NCI-H1092 treated with DMSO at 0.1 percent for 48 hours (cell line): Measurements from ENCODE around the gene SP1.

Source experiments
- DNase-seq: peaks from one replicate; lab custom pipeline; 2025; lab: John Stamatoyannopoulos, UW

The SP1 gene

DNA sequence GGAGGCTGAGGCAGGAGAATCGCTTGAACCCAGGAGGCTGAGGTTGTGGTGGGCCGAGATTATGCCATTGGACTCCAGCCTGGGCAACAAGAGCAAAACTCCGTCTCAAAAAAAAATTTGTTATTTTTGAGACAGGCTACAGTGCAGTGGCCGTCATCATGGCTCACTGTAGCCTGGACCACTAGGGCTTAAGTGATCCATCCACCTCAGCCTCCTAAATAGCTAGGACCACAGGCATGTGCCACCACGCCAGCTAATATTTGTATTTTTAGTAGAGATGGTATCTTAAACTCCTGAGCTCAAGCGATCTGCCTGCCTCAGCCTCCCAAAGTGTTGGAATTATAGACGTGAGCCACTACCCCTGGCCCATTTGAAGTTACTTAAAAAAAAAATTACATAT is 71.0 kb downstream of the SP1 start:
- DNase-seq = no peak

DNA sequence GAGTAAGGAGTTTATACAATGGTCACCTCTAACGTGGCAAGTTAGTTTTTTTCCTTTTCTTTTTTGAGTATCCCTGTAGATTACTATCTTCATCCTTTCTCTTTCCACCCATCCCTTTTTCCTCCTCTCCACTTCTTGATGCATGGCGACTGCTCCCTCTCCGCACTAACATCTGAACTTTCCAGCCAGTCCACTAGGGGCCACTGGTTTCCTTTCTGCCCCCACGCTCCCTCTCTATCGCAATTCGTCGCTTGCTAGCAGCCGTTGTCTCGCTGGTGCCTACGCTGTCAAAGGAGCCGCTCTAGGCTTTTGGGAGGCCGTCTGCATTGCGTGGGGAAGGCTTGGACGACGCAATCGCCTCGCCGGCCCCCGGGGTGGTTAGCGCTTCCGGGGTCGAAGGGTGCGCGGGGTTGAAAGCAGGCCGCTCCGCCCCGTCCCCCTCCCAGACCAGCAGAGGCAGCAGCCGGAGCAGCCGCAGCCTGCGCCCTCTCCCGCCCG is 71.7 kb downstream of the SP1 start, which contains the start of gene PCBP2:
TSS of gene PCBP2 (plus strand) at position 442 of the 498 bp plus-strand sequence. CDS start 2,699 bp downstream, outside the sequence.
- DNase-seq = peak; percentile 96

DNA sequence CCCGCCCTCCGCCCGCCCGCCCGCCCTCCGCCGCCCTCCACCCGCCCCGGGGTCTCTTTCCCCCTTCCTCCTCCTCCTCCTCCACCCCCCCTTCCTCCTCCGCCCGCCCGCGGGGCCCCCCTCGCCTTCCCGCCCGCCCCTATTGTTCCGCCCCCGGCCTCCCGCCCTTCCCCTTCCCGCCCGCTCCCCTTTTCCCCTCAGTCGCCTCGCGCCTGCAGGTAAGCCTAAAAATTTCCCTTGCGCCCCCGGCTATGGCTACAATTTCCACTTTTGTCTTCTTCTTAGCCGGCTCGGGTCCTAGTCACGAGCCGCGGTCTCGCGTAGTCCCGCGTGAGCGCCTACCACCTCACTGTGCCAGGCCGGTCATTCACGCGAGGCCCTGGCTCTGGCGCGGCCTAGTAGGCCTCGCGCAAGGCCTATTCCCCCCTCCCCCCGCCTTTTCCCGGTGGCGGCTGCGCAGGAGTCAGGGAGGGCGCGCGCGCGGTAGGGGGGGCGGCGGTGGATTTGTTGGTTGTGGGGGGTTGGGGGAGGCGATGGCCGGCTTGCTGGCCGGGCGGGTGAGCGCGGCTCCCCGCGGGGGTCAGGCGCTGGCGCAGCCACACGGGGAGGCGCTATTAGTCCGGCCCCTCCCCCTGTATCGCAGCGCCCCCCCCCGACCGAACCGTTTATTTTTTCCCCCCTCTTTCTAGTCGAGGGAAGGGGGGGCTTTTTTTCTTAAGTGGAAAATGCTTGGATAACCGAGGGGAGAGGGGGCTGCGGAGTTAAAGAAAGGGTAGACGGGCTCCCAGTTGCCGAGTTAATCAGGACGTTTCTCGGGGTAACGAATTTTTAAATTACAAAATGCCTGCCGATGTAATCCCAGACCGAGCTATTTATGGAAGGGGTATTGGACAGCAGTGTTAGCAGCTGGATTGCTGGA is 72.4 kb downstream of the SP1 start:
- peak; percentile 66 for DNase-seq

DNA sequence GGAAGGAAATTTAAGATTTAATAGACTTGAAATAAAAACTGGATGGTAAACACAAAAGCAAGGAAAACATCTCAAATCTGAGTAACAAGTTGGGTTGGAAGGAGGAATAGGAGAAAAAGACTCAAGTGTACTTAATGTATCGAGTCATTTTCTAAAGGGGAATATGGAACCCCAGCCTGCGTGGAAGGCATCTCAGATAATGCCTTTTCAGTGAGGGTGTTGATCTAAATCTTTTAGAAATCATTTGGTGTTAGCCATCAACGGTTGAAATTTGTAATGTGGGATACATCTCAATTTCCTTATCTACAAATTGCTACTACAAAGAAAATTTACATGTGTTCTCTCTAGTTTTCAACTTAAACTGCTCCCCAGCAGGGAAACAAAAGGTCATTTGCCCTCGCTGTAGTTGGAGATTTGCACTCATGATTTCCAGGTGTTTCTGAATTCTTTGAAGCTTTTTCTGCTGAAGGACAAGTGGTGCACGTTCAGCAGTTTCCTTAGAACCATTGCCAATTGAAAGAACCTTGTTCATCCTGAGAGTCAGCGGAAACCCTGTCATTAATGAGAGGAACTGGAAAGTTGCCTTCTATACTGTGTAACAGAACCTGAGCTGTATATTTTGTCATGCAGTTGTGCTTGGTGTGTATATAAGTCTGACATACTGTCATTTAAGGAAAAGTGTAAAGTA is 74.1 kb downstream of the SP1 start:
- DNase-seq = no peak

DNA sequence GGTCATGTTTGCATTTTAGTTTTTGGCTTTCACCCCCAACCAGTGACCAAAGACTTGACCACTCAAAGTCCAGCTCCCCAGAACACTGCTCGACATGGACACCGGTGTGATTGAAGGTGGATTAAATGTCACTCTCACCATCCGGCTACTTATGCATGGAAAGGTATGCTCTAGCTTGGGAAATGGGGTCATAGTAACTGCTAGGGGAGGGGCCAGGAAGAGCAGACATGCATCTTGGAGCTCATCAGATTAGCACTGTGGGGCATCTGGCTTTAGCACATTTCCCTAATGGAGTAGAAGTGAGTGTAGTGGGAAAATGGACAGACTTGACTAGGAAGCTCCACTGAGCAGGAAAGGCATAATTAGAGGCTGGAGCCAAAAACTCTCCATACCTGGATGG is 74.7 kb downstream of the SP1 start:
- DNase-seq = no peak

DNA sequence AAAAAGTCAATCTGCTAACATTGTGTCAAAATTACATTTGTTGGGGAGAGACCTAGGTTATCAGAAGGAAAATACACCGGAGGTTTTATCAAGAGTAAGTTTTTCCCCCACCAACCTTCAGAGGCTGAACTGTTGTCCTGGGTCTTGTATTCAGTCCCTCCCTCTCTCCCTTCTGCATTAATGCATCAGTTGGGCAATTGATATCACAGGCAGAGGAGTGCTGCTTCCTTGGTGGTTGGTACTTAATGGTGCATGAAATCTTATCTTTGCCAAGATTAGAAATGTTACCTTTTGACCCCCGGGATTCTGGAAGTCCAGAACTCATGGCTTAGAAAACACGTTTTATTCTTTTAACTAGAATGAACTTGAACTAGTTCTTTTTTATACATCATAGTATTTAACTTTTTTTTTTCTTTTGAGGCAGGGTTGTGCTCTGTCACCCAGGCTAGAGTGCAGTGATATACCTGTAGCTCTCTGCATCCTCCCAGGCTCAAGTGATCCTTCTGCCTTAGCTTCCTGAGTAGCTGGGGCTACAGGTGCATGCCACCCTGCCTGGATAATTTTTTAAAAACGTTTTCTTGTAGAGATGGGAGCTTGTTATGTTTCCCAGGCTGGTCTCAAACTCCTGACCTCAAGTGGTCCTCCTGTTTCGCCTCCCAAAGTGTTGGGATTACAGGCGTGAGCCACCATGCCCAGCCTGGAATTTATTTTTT is 76.8 kb downstream of the SP1 start:
- no peak for DNase-seq

DNA sequence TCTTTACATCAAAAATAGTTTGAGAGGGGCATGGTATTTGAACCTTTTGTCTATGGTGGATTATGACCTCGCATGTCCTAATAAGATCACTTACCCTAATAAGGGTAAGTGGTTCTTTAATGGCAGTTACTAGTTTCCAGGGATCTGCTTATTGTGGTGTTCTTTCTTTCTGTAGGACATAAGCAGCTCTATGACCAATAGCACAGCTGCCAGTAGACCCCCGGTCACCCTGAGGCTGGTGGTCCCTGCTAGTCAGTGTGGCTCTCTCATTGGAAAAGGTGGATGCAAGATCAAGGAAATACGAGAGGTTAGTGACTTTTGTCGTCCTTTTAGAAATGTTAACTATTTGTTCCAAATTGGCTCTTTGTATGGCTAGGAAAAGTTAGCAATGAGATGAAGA is 79.1 kb downstream of the SP1 start:
- DNase-seq = no peak

DNA sequence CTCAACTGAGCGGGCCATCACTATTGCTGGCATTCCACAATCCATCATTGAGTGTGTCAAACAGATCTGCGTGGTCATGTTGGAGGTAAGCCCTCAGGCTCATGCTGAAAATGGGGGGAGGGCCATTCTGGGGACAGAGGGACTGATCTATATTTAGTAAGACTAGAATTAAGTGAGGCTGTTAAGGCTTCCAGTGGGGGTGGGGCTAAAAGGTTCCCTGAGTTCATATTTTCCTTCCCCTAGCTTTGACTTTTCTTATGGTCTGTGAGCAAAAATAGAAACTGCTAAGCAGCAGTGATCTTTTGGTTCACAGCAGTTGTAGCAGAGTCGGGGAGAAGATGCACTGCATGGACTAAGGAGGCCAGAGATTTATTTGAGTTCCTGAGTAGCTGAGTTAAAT is 81.1 kb downstream of the SP1 start:
- DNase-seq = no peak

DNA sequence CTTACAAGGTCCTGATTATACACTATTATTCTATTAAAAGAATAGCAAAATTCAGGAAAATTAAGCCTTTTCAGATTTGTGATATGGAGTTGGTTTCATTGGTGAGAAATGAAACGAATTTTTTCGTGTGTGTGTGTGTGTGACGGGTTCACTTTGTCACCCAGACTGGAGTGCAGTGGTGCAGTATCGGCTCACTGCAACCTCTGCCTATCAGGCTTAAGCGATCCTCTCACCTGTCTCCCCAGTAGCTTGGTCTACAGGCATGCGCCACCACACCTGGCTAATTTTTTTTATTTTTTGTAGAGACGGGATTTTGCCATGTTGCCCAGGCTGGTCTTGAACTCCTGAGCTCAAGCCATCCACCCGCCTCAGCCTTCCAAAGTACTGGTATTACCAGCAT is 81.6 kb downstream of the SP1 start:
- no peak for DNase-seq

DNA sequence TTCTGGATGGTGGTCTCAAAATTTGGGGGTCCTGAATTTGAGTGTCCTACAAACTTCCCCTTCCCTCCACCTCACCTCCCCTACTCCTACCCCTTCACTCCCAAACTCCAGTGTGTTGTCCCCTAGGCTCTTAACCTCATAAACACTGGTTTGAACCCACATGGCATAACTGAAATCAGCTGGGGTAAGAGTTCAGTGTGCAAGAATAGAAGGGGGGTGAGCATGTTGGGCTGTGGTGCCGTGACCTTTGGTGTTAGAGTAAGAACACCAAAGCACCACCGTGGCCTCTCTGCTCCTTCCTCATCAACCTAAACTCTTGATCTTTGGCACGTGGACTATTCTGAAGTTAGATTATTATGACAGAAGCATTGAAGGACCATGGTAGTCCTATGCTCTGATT is 83.0 kb downstream of the SP1 start:
- no peak for DNase-seq

DNA sequence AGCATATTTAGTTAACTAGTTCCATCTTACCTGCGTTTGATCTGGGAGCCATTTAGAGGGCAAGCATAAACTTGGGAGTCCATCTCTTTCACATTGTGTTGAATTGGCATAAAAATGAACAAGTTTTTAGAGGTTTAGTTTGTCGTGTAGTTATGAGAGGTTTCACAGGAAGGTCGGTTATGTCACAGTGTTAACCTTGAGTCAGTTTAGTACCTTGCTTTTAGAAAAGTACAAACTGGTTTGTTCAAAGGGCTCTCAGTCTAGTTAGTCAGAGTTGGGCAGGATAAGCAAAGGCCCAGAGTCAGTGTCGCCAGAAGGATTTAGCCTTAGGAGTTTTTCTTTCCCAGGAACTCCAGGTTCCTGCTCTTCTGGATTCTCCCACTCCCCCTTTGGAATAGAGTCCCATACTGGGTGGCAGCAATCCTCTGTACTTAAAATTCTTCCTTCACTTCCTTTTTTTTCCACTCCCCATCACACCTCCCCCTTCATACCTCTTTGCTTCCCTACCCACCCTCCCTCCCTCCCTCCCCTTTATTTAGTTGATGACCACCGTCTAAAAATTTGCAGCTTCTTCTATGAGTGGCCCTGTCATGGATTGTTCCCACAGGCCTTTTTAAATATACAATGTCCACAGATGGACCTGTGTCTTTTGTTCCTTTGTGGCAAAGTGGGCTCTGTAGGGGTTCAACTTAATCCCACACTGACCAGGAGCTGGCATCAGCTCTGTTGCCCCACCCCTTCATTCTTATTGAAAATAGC is 84.0 kb downstream of the SP1 start:
- DNase-seq = no peak

DNA sequence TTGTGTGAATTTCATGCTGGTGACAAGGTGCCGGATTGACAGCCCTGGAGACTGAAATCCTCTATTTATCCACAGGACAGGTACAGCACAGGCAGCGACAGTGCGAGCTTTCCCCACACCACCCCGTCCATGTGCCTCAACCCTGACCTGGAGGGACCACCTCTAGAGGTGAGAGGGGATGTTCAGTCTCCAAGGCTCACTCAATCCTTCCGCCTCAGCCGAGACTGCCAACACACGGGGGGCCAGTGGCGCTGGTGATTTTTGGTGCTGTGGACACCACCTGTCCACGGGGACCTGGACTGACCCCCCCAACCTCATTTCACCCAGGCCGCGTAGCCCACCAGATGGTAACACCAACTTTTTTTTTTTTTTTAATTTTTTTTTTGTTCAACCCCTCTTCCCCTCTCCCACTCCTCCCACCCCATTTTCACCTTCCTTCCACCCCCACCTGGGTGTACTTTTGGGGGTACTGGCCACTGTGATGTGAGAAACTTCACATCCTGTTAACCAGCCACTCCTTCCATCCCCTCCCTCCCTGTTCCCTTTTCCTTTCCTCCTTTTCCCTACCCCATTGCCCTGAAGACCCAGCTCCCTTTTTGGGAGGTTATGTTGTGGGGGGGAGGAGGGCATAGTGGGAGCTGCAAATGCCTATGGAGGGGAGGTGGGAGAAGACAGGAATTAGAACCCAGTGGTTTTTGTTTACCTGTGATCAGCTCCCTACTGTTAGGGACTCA is 84.9 kb downstream of the SP1 start:
- no peak for DNase-seq

DNA sequence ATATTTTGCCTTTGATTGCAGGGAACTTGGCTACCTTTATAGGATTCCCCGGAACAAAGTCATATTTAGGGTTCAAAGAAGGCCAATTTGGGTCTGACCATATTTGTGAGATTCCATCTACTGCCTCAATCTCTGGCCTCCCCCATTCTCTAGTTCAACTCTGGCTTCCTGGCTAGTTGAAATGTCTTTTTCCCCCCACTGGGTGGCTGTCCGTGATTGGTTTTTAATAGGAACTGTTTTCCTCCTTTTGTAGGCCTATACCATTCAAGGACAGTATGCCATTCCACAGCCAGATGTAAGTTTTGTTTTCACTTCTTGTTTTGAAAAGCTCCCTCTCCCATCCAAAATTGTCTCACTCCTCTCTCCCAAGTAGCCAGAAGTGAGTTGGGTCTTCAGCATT is 85.7 kb downstream of the SP1 start:
- no peak for DNase-seq
